H1 (cell line): ENCODE results near the gene ADCY3. TPM values are rescaled to one million over a fixed set of nuclear protein-coding genes. Genes with fewer than 3 reads are reported as not detected.

Experiments used
- CTCF ChIA-PET: fragments of 300-600 bp; sonication (Branson Sonifier 250); formaldehyde crosslinking; loops from one replicate; lab custom pipeline; 2021; ENCODE audit not compliant: partially characterized antibody; lab: Charles Lee
- POLR2A ChIA-PET: fragments of 300-600 bp; sonication (Branson Sonifier 250); formaldehyde crosslinking; loops from one replicate; lab custom pipeline; 2021; ENCODE audit warnings: inconsistent platforms; ENCODE audit not compliant: partially characterized antibody; lab: Charles Lee
- DNase-seq, 2 experiments: peaks; one replicate each; pipeline versions ENCODE4 v3.0.0 to v3.0.0-alpha.2; 2010 to 2022; ENCODE audit warnings: low spot score in 2 of 2, low read depth in 1 of 2, mixed read lengths in 1 of 2
- FAIRE-seq: peaks from 2 replicates; lab custom pipeline; 2011; peaks lifted over from hg19 to GRCh38; lab: Jason Lieb, UNC
- H2AFZ ChIP-seq: 2 replicates; pipeline ENCODE4 v1.8.1; 2012; ENCODE audit warnings: low read length, inconsistent platforms
- H2AK5ac ChIP-seq: 2 replicates; pipeline ENCODE4 v1.6.1; 2013; ENCODE audit warnings: low read depth, low read length
- H2BK120ac ChIP-seq: replicated peaks from 2 replicates; pipeline ENCODE3; 2013; ENCODE audit warnings: low read depth, low read length, inconsistent platforms
- H2BK12ac ChIP-seq: 2 replicates; pipeline ENCODE4 v1.6.1; 2013; ENCODE audit warnings: low read depth, low read length
- H2BK15ac ChIP-seq: 2 replicates; pipeline ENCODE4 v1.6.1; 2013; ENCODE audit warnings: low read length
- H2BK20ac ChIP-seq: 2 replicates; pipeline ENCODE4 v1.6.1; 2013; ENCODE audit warnings: low read length
- H2BK5ac ChIP-seq: 2 replicates; pipeline ENCODE4 v1.6.1; 2013; ENCODE audit warnings: low read depth, low read length
- H3K14ac ChIP-seq: 2 replicates; pipeline ENCODE4 v1.6.1; 2013; ENCODE audit warnings: inconsistent platforms; ENCODE audit not compliant: insufficient read length
- H3K18ac ChIP-seq: 2 replicates; pipeline ENCODE4 v1.6.1; 2013; ENCODE audit warnings: low read length; ENCODE audit errors: extremely low read depth
- H3K23ac ChIP-seq: 2 replicates; pipeline ENCODE4 v1.6.1; 2013; ENCODE audit warnings: inconsistent platforms; ENCODE audit not compliant: insufficient read length
- H3K23me2 ChIP-seq: 2 replicates; pipeline ENCODE4 v1.6.1; 2013; ENCODE audit warnings: low read depth, low read length
- H3K27ac ChIP-seq: 2 replicates; pipeline ENCODE4 v1.6.1; 2011; ENCODE audit warnings: low read depth, low read length, inconsistent platforms
- H3K27me3 ChIP-seq, 4 experiments: replicated peaks in 1 of 4; 1 replicate in 1 of 4; 2 replicates in 3 of 4; pipeline versions ENCODE4 v1.6.1 to v1.8.1; 2011 to 2013; ENCODE audit warnings: low read length in 3 of 4, mild to moderate bottlenecking in 3 of 4, inconsistent platforms in 2 of 4, mixed read lengths in 2 of 4, moderate library complexity in 1 of 4; ENCODE audit not compliant: control insufficient read depth in 3 of 4, insufficient read depth in 3 of 4; ENCODE audit errors: extremely low read depth in 1 of 4
- H3K36me3 ChIP-seq, 4 experiments: 2 replicates each; pipeline versions ENCODE4 v1.6.1 to v1.8.1; 2011 to 2013; ENCODE audit warnings: mild to moderate bottlenecking in 4 of 4, low read length in 3 of 4, moderate library complexity in 2 of 4, control low read depth in 1 of 4, inconsistent platforms in 1 of 4; ENCODE audit not compliant: insufficient read depth in 4 of 4, control insufficient read depth in 2 of 4
- H3K4ac ChIP-seq: replicated peaks from 2 replicates; pipeline ENCODE3; 2013; ENCODE audit warnings: low read length, low read depth, mixed read lengths, inconsistent platforms; ENCODE audit not compliant: insufficient read length
- H3K4me1 ChIP-seq, 4 experiments: replicated peaks in 1 of 4; 1 replicate in 1 of 4; 2 replicates in 3 of 4; pipeline versions ENCODE4 v1.6.1 to v1.8.1; 2011 to 2013; ENCODE audit warnings: low read length in 3 of 4, inconsistent platforms in 2 of 4, mixed read lengths in 1 of 4; ENCODE audit not compliant: insufficient read depth in 4 of 4, control insufficient read depth in 3 of 4
- H3K4me2 ChIP-seq, 2 experiments: 2 replicates each; pipeline versions ENCODE4 v1.6.1 to v1.8.1; 2011 to 2013; ENCODE audit warnings: low read depth in 2 of 2, low read length in 2 of 2, control low read depth in 1 of 2, inconsistent platforms in 1 of 2, mild to moderate bottlenecking in 1 of 2; ENCODE audit not compliant: insufficient read depth in 1 of 2
- H3K4me3 ChIP-seq, 4 experiments: fragments of 200-600, 300-600 bp in 1 of 4; sonication (generic), shearing (Covaris generic), sonication (Bioruptor Twin) in 1 of 4; 2 replicates each; pipeline versions ENCODE4 v1.5.1 to v1.8.1; 2011 to 2016; ENCODE audit warnings: low read length in 4 of 4, low read depth in 3 of 4, control low read depth in 2 of 4, inconsistent platforms in 2 of 4, mild to moderate bottlenecking in 2 of 4, mixed read lengths in 1 of 4, moderate library complexity in 1 of 4; ENCODE audit not compliant: insufficient read depth in 2 of 4; ENCODE audit errors: extremely low read depth in 1 of 4
- H3K56ac ChIP-seq: replicated peaks from 2 replicates; pipeline ENCODE3; 2013; ENCODE audit warnings: low read depth, mild to moderate bottlenecking, mixed read lengths, low read length, inconsistent platforms; ENCODE audit not compliant: insufficient read length
- H3K79me1 ChIP-seq: 2 replicates; pipeline ENCODE4 v1.6.1; 2013; ENCODE audit warnings: low read depth, low read length, control low read depth
- H3K79me2 ChIP-seq, 2 experiments: 2 replicates each; pipeline versions ENCODE4 v1.6.1 to v1.8.1; 2012 to 2013; ENCODE audit warnings: low read length in 2 of 2, mild to moderate bottlenecking in 2 of 2, inconsistent platforms in 1 of 2; ENCODE audit not compliant: insufficient read depth in 2 of 2, control insufficient read depth in 1 of 2
- H3K9ac ChIP-seq, 4 experiments: replicated peaks in 1 of 4; 1 replicate in 1 of 4; 2 replicates in 3 of 4; pipeline versions ENCODE4 v1.6.1 to v1.8.1; 2011 to 2013; ENCODE audit warnings: low read depth in 3 of 4, low read length in 3 of 4, control low read depth in 2 of 4, mild to moderate bottlenecking in 2 of 4, moderate library complexity in 2 of 4, inconsistent platforms in 1 of 4; ENCODE audit errors: extremely low read depth in 1 of 4
- H3K9me3 ChIP-seq, 2 experiments: 2 replicates each; pipeline versions ENCODE4 v1.6.1 to v1.8.1; 2012 to 2013; ENCODE audit warnings: mild to moderate bottlenecking in 2 of 2, moderate library complexity in 2 of 2, control low read depth in 1 of 2, inconsistent platforms in 1 of 2, low read depth in 1 of 2, low read length in 1 of 2, mixed read lengths in 1 of 2; ENCODE audit not compliant: insufficient read depth in 2 of 2
- H4K20me1 ChIP-seq, 2 experiments: replicated peaks in 1 of 2; 2 replicates each; pipeline versions ENCODE3 to v1.8.1; 2011 to 2013; ENCODE audit warnings: inconsistent platforms in 2 of 2, low read length in 2 of 2, mild to moderate bottlenecking in 1 of 2; ENCODE audit not compliant: insufficient read depth in 2 of 2, control insufficient read depth in 1 of 2
- H4K5ac ChIP-seq: 2 replicates; pipeline ENCODE4 v1.6.1; 2013; ENCODE audit warnings: low read length, low read depth, mixed read lengths, inconsistent platforms; ENCODE audit not compliant: insufficient read length
- H4K8ac ChIP-seq: 2 replicates; pipeline ENCODE4 v1.8.0; 2013; ENCODE audit warnings: mild to moderate bottlenecking, moderate library complexity, low read length, inconsistent platforms; ENCODE audit not compliant: insufficient read depth; ENCODE audit errors: extremely low read depth
- H4K91ac ChIP-seq: replicated peaks from 2 replicates; pipeline ENCODE3; 2013; ENCODE audit warnings: low read length, mixed read lengths, inconsistent platforms; ENCODE audit not compliant: insufficient read length
- ASH2L ChIP-seq: fragments of 200-600, 300-600 bp; sonication (generic); IDR thresholded peaks from one replicate; pipeline ENCODE4 v1.7.1; 2017; ENCODE audit warnings: low read length
- BRCA1 ChIP-seq: IDR thresholded peaks from 2 replicates; pipeline ENCODE4 v1.6.1; 2012; ENCODE audit warnings: low read depth, low read length, improper control_type of control experiment
- CBX8 ChIP-seq: fragments of 300-800, 300-1000 bp; sonication (generic); IDR thresholded peaks from 2 replicates; pipeline ENCODE4 v1.7.1; 2016; ENCODE audit warnings: low read depth, low read length, borderline replicate concordance
- EP300 ChIP-seq, 2 experiments: IDR thresholded peaks; 1 replicate in 1 of 2; 2 replicates in 1 of 2; pipeline ENCODE4 v1.6.1; 2011 to 2012; ENCODE audit warnings: low read depth in 2 of 2, low read length in 2 of 2, mild to moderate bottlenecking in 2 of 2, borderline replicate concordance in 1 of 2, inconsistent platforms in 1 of 2, moderate library complexity in 1 of 2
- GABPA ChIP-seq: IDR thresholded peaks from 2 replicates; pipeline ENCODE4 v1.6.1; 2011; ENCODE audit warnings: mild to moderate bottlenecking, low read length, moderate library complexity, borderline replicate concordance; ENCODE audit not compliant: insufficient read depth
- KDM1A ChIP-seq: fragments of 200-600, 300-600 bp; sonication (generic); IDR thresholded peaks from 2 replicates; pipeline ENCODE4 v1.7.1; 2016; ENCODE audit warnings: mild to moderate bottlenecking, low read length, borderline replicate concordance
- NANOG ChIP-seq: IDR thresholded peaks from 2 replicates; pipeline ENCODE4 v1.6.1; 2011; ENCODE audit warnings: low read length, low read depth, mild to moderate bottlenecking, inconsistent platforms; ENCODE audit not compliant: insufficient read depth, poor library complexity, severe bottlenecking
- POU5F1 ChIP-seq: IDR thresholded peaks from 2 replicates; pipeline ENCODE4 v1.6.1; 2011; ENCODE audit warnings: low read depth, mild to moderate bottlenecking, low read length, moderate library complexity
- SIN3A ChIP-seq, 2 experiments: IDR thresholded peaks in 1 of 2; conservative IDR thresholded peaks in 1 of 2; 2 replicates each; pipeline ENCODE4 v1.6.1; 2011 to 2012; ENCODE audit warnings: low read length in 2 of 2, improper control_type of control experiment in 1 of 2, low read depth in 1 of 2, mild to moderate bottlenecking in 1 of 2
- WGBS, 2 experiments: shearing (Covaris generic) in 1 of 2; methylation state at CpG; one replicate each; pipeline versions ENCODE4 v1.1.6 to v1.1.7; 2013 to 2015; ENCODE audit warnings: low lambda C conversion rate in 2 of 2, mixed read lengths in 2 of 2, inconsistent platforms in 1 of 2, low coverage in 1 of 2, missing lambda C conversion rate in 1 of 2; ENCODE audit not compliant: insufficient replicate concordance in 2 of 2, insufficient coverage in 1 of 2, insufficient read length in 1 of 2; ENCODE audit errors: extremely low coverage in 1 of 2, missing lambda C conversion rate in 1 of 2; 5-methylcytosine and 5-hydroxymethylcytosine counted together
- polyA plus RNA-seq, 7 experiments: library from polyadenylated mRNA; depleted of rRNA in 3 of 7; stranded (reverse) in 5 of 7; unstranded in 2 of 7; fragments of >200 nt in 5 of 7; fragments of 200-250 nt in 2 of 7; gene quantifications; 1 replicate in 5 of 7; 2 replicates in 1 of 7; 4 replicates in 1 of 7; pipeline versions ENCODE4 v1.2.1 to v1.2.3, GENCODE V29; 2011 to 2013; ENCODE audit warnings: missing spikeins in 2 of 7, mixed read lengths in 2 of 7
- total RNA-seq: library from RNA; stranded (reverse); fragmentation: NEBNext Ultra II Directional; extraction: Animal tissue kit (Norgen Biotek cat#: 25700); gene quantifications from 2 replicates; pipeline ENCODE4 v1.2.1, GENCODE V29; 2021

Gene ADCY3
- total and polyA plus RNA-seq, 2 of the 8 experiments (the other 6 are each of a cell fraction or from before 2014, with no cell fraction given) = 45.1 to 52.9 TPM

DNA sequence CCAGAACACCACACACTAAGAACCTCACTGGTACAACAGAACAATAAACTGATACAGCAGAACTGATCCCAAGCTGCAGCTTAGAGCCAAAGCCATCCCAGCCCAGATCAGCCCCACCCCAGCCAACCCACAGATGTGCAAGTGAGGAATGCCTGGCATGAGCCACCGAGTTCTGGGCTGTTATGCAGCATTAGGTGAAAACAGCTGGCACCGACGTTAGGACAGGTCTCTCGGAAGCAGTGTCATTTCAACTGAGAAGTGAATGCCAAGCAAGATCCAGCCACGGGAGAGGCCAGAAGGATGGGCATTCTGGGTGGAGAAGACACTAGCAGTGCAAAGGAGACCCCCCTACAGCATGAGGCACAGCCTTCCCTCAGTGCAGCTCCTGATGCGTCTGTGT is 38.9 kb downstream of the ADCY3 start:
- Histone ChIP-seq H3K4me3 (no peak overlapping the region), H3K4me1 (peaks cover 0 to 3% (median 0%) of the 10 kb centered on the region in 4 experiments; a peak in 2 of 7 replicates), H3K36me3 (no peaks in the 10 kb centered on the region), H3K79me1 (no peaks in the 10 kb centered on the region; the same call in none of the 2 replicates), H3K9ac (no peak overlapping the region), H2BK20ac (no peak overlapping the region), H2BK15ac (no peak overlapping the region), H3K23me2 (no peaks in the 10 kb centered on the region), H2BK12ac (no peak overlapping the region), H3K4me2 (no peak overlapping the region), H2AFZ (no peak overlapping the region), H4K20me1 (no peaks in the 10 kb centered on the region), H3K23ac (no peak overlapping the region), H3K27ac (no peak overlapping the region), H3K18ac (no peak overlapping the region), H3K4ac (no peak overlapping the region), H3K79me2 (no peaks in the 10 kb centered on the region), H3K9me3 (no peaks in the 10 kb centered on the region), H4K91ac (no peak overlapping the region), H2AK5ac (no peak overlapping the region), H4K5ac (no peak overlapping the region), H2BK120ac (no peak overlapping the region), H2BK5ac (no peak overlapping the region), H3K27me3 (no peaks in the 10 kb centered on the region), H3K14ac (no peak overlapping the region), H3K56ac (no peak overlapping the region), H4K8ac (no peak overlapping the region; the same call in 1 of the 2 replicates)
- ChIA-PET POLR2A (no interaction called here), CTCF (interaction anchor here (0.5 to 3.4 kb wide), 9 partner anchors 8 to 247 kb away, joined by 3 to 13 read pairs (median 4); no protein-coding TSS in a partner anchor)
- WGBS, 2 experiments = 87% methylated on average over 6 of the region's 6 CpGs; no CpG with 5 or more reads in 1 of the 2 experiments
- TF ChIP-seq CBX8 (no peak), NANOG (no peak), POU5F1 (no peak), SIN3A (conservative IDR thresholded peaks at IDR 0.05 in 1 of 2, IDR thresholded peaks at IDR 0.05 in 1 of 2; ENCODE audit: low read depth in 1 of 2, low read length in 2 of 2) (no peak), KDM1A (no peak), EP300 (IDR thresholded peaks at IDR 0.05; ENCODE audit: borderline replicate concordance in 1 of 2, low read depth in 2 of 2, low read length in 2 of 2) (no peak), BRCA1 (no peak), GABPA (no peak), ASH2L (no peak)
- DNase-seq = no peak
- no peak for FAIRE-seq
